Activated B cell treated with CpG ODN at 0.5 μM for 24 hours (primary cell): ENCODE data around the gene CPHXL. TPM values are rescaled to one million over a fixed set of nuclear protein-coding genes. Genes with fewer than 3 reads are reported as not detected.

Experiments used
- ATAC-seq: fragments of 200-7000 bp; cut with Tn5 transposase; one replicate; pipeline ENCODE4 v1.10.0; 2021; ENCODE audit warnings: low read depth, mild to moderate bottlenecking, moderate library complexity
- CTCF ChIA-PET: fragments of 350-600 bp; sonication (Branson Sonifier 250); formaldehyde crosslinking; loops from one replicate; lab custom pipeline; 2021; ENCODE audit warnings: antibody characterized with exemption; lab: Charles Lee
- POLR2A ChIA-PET: fragments of 350-600 bp; sonication (Branson Sonifier 250); formaldehyde crosslinking; loops from one replicate; lab custom pipeline; 2021; ENCODE audit warnings: antibody characterized with exemption; lab: Charles Lee
- DNase-seq: peaks from one replicate; pipeline ENCODE4 v3.0.0; 2022
- H3K27ac Mint-ChIP-seq: one replicate; pipeline ENCODE4 v1.8.0; 2020; ENCODE audit warnings: mixed read lengths
- H3K27me3 Mint-ChIP-seq: one replicate; pipeline ENCODE4 v1.8.0; 2021; ENCODE audit warnings: mixed read lengths
- H3K36me3 Mint-ChIP-seq: one replicate; pipeline ENCODE4 v1.8.0; 2021; ENCODE audit warnings: low read depth, mixed read lengths
- H3K4me1 Mint-ChIP-seq: one replicate; pipeline ENCODE4 v1.8.0; 2021; ENCODE audit warnings: mixed read lengths
- H3K4me3 Mint-ChIP-seq: one replicate; pipeline ENCODE4 v1.8.0; 2020; ENCODE audit warnings: mild to moderate bottlenecking, mixed read lengths
- H3K9me3 Mint-ChIP-seq: one replicate; pipeline ENCODE4 v1.8.0; 2020; ENCODE audit warnings: mixed read lengths
- CTCF ChIP-seq: fragments of 200-600 bp; IDR thresholded peaks from one replicate; pipeline ENCODE4 v1.8.0; 2022; ENCODE audit warnings: antibody characterized with exemption, mild to moderate bottlenecking
- intact Hi-C: fragments of 100-400 bp; cut with micrococcal nuclease; formaldehyde crosslinking; loops from one replicate; pipeline ENCODE4 v1.15.1; 2024
- total RNA-seq: library from RNA; stranded (reverse); gene quantifications from 2 replicates; pipeline ENCODE4 v1.2.3, GENCODE V29; 2022

Gene CPHXL
- total RNA-seq, 1 donor from 2014 or later = not detected

- no peak overlapping the region for H3K4me3 Mint-ChIP-seq
- DNase-seq = no peak
- H3K27me3 Mint-ChIP-seq = peaks cover 6% of the 10 kb centered on the region
- H3K4me1 Mint-ChIP-seq = no peaks in the 10 kb centered on the region
- H3K9me3 Mint-ChIP-seq = no peaks in the 10 kb centered on the region
- POLR2A ChIA-PET = no interaction called here
- CTCF ChIA-PET = no interaction called here
- TF ChIP-seq CTCF = no peak
- ATAC-seq = no peak
- H3K36me3 Mint-ChIP-seq = no peaks in the 10 kb centered on the region
- no peak overlapping the region for H3K27ac Mint-ChIP-seq
- intact Hi-C loops = no loop called here
Observed at GRCh38 chr16:75733305-75734211, 7.3 kb upstream of the CPHXL start.

- ATAC-seq = no peak
- no peak for TF ChIP-seq CTCF
- Mint-ChIP-seq H3K9me3 (no peaks in the 10 kb centered on the region), H3K27me3 (peaks cover 2% of the 10 kb centered on the region), H3K36me3 (no peaks in the 10 kb centered on the region), H3K4me3 (no peak overlapping the region), H3K4me1 (no peaks in the 10 kb centered on the region), H3K27ac (no peak overlapping the region)
- CTCF ChIA-PET = no interaction called here
- POLR2A ChIA-PET = no interaction called here
- intact Hi-C loops = no loop called here
- DNase-seq = no peak
Observed at GRCh38 chr16:75732871-75733270, 6.6 kb upstream of the CPHXL start.

GRCh38 chr16:75727221-75727620 lies 931 bp upstream of the CPHXL start:
- H3K4me1 Mint-ChIP-seq = no peaks in the 10 kb centered on the region
- TF ChIP-seq CTCF = no peak
- H3K27me3 Mint-ChIP-seq = peaks cover 1% of the 10 kb centered on the region
- H3K4me3 Mint-ChIP-seq = no peak overlapping the region
- H3K36me3 Mint-ChIP-seq = no peaks in the 10 kb centered on the region
- ATAC-seq = no peak
- ChIA-PET CTCF (no interaction called here), POLR2A (no interaction called here)
- H3K9me3 Mint-ChIP-seq = peaks cover 8% of the 10 kb centered on the region
- no peak overlapping the region for H3K27ac Mint-ChIP-seq
- intact Hi-C loops = no loop called here
- DNase-seq = no peak

- peaks cover 10% of the 10 kb centered on the region for H3K27me3 Mint-ChIP-seq
- ChIA-PET CTCF (no interaction called here), POLR2A (no interaction called here)
- no peaks in the 10 kb centered on the region for H3K4me1 Mint-ChIP-seq
- H3K4me3 Mint-ChIP-seq = no peak overlapping the region
- no peak for TF ChIP-seq CTCF
- DNase-seq = no peak
- H3K9me3 Mint-ChIP-seq = peaks cover 6% of the 10 kb centered on the region
- no peak overlapping the region for H3K27ac Mint-ChIP-seq
- intact Hi-C loops = no loop called here
- ATAC-seq = no peak
- H3K36me3 Mint-ChIP-seq = no peaks in the 10 kb centered on the region
Observed at GRCh38 chr16:75718452-75718851, 7.8 kb downstream of the CPHXL start.

- H3K27me3 Mint-ChIP-seq = peaks cover 10% of the 10 kb centered on the region
Observed at GRCh38 chr16:75714661-75715060, 11.6 kb downstream of the CPHXL start.

More at GRCh38 chr16:75714661-75715060, 11.6 kb downstream of the CPHXL start:
- ATAC-seq (no peak), DNase-seq (no peak)
- H3K36me3 Mint-ChIP-seq = no peaks in the 10 kb centered on the region
- ChIA-PET POLR2A (no interaction called here), CTCF (no interaction called here)
- H3K9me3 Mint-ChIP-seq = peaks cover 16% of the 10 kb centered on the region
- no peaks in the 10 kb centered on the region for H3K4me1 Mint-ChIP-seq
- no peak overlapping the region for H3K4me3 Mint-ChIP-seq
- no peak overlapping the region for H3K27ac Mint-ChIP-seq
- intact Hi-C loops = no loop called here
- TF ChIP-seq CTCF = no peak
